K562 (cell line): ENCODE results near the gene TRIM27. TPM values are rescaled to one million over a fixed set of nuclear protein-coding genes. Genes with fewer than 3 reads are reported as not detected.

Experiments used
- ARID2 ChIP-seq: fragments of 450-650 bp; IDR thresholded peaks from 2 replicates; pipeline ENCODE4 v1.6.1; 2017; ENCODE audit warnings: antibody characterized with exemption, mild to moderate bottlenecking
- CHAMP1 ChIP-seq: fragments of 450-650 bp; IDR thresholded peaks from 2 replicates; pipeline ENCODE4 v1.6.1; 2016; ENCODE audit warnings: mild to moderate bottlenecking
- CREB1 ChIP-seq, 2 experiments: sonication (generic) in 1 of 2; formaldehyde crosslinking in 1 of 2; IDR thresholded peaks; 2 replicates each; pipeline versions ENCODE4 v1.6.1 to v1.8.0; 2012 to 2022; ENCODE audit warnings: inconsistent platforms in 1 of 2, mild to moderate bottlenecking in 1 of 2, missing genetic modification reagents in 1 of 2, moderate library complexity in 1 of 2
- GTF2B ChIP-seq: IDR thresholded peaks from 2 replicates; pipeline ENCODE4 v1.6.1; 2011; ENCODE audit not compliant: insufficient read length; ENCODE audit errors: extremely low read depth
- JUN ChIP-seq, 2 experiments: sonication (generic) in 1 of 2; formaldehyde crosslinking in 1 of 2; IDR thresholded peaks; 2 replicates each; pipeline versions ENCODE4 v1.6.1 to v1.8.0; 2012 to 2022; ENCODE audit warnings: borderline replicate concordance in 2 of 2, mild to moderate bottlenecking in 2 of 2, improper control_type of control experiment in 1 of 2, low read depth in 1 of 2, low read length in 1 of 2, missing genetic modification reagents in 1 of 2
- KLF13 ChIP-seq: fragments of 450-650 bp; IDR thresholded peaks from 2 replicates; pipeline ENCODE4 v1.6.1; 2016; ENCODE audit warnings: missing genetic modification characterization, low read depth, mild to moderate bottlenecking, missing compliant biosample characterization, moderate library complexity, borderline replicate concordance
- MECOM ChIP-seq: fragments of 250-450 bp; sonication (Bioruptor Pico); IDR thresholded peaks from 2 replicates; pipeline ENCODE4 v1.8.0; 2022; ENCODE audit warnings: inconsistent platforms
- RAD51 ChIP-seq: fragments of 450-650 bp; IDR thresholded peaks from 2 replicates; pipeline ENCODE4 v1.7.1; 2016; ENCODE audit warnings: low read depth, mild to moderate bottlenecking, borderline replicate concordance
- RHOXF2B ChIP-seq: fragments of 250-450 bp; sonication (Bioruptor Pico); conservative IDR thresholded peaks from 2 replicates; pipeline ENCODE4 v1.5.1; 2021
- XRCC4 ChIP-seq: IDR thresholded peaks from one replicate; pipeline ENCODE4 v1.6.1; 2011; ENCODE audit not compliant: insufficient read depth, insufficient read length; ENCODE audit errors: extremely low read depth
- ZNF668 ChIP-seq: fragments of 250-450 bp; sonication (Bioruptor Pico); IDR thresholded peaks from 2 replicates; pipeline ENCODE4 v1.8.0; 2022; ENCODE audit warnings: mild to moderate bottlenecking, inconsistent platforms
- ZNF717 ChIP-seq: fragments of 250-450 bp; sonication (Bioruptor Pico); IDR thresholded peaks from 2 replicates; pipeline ENCODE4 v1.5.0; 2021
- polyA plus RNA-seq, 8 experiments: library from polyadenylated mRNA; depleted of rRNA in 4 of 8; stranded (reverse) in 5 of 8; unstranded in 3 of 8; fragments of >200 nt; fragmentation: Nextera tagmentation in 2 of 8; fragmentation: Illumina TruSeq in 1 of 8; extraction: Ambion mirVana in 2 of 8; extraction: Trizol in 1 of 8; gene quantifications; 2 replicates each; pipeline versions ENCODE4 v1.2.1 to v1.2.3, GENCODE V29; 2011 to 2014; ENCODE audit warnings: inconsistent platforms in 1 of 8, missing spikeins in 1 of 8
- total RNA-seq, 7 experiments: library from RNA; depleted of rRNA in 6 of 7; stranded (reverse); fragments of >200 nt in 6 of 7; fragmentation: Illumina TruSeq in 2 of 7; extraction: Trizol in 2 of 7; gene quantifications; 2 replicates each; pipeline versions ENCODE4 v1.2.1 to v1.2.3, GENCODE V29; 2011 to 2021; ENCODE audit warnings: low replicate concordance in 1 of 7
- TF ChIP-seq, protein P1 (sequence below): IDR thresholded peaks from 2 replicates; pipeline ENCODE4 v1.6.1; 2011; ENCODE audit warnings: borderline replicate concordance, low read depth, mild to moderate bottlenecking, moderate library complexity, low read length; ENCODE audit not compliant: insufficient read depth, poor library complexity, severe bottlenecking
- TF ChIP-seq, protein P2 (sequence below): fragments of 450-650 bp; IDR thresholded peaks from 2 replicates; pipeline ENCODE4 v1.6.1; 2017; ENCODE audit warnings: mild to moderate bottlenecking, moderate library complexity
- TF ChIP-seq, protein P3 (sequence below), 2 experiments: fragments of 450-650 bp in 1 of 2; IDR thresholded peaks; 2 replicates each; pipeline ENCODE4 v1.6.1; 2011 to 2017; ENCODE audit warnings: low read depth in 2 of 2, antibody characterized with exemption in 1 of 2, borderline replicate concordance in 1 of 2, low read length in 1 of 2, mild to moderate bottlenecking in 1 of 2, mixed read lengths in 1 of 2; ENCODE audit not compliant: control insufficient read depth in 1 of 2

Gene TRIM27
- total and polyA plus RNA-seq, 9 of the 15 experiments (the other 6 are each of a cell fraction or from before 2014, with no cell fraction given) = 37.7 to 235 (median 122) TPM

GRCh38 chr6:28880894-28881780, 42.6 kb downstream of the TRIM27 start (continued):
- TF ChIP-seq, protein P1, sequence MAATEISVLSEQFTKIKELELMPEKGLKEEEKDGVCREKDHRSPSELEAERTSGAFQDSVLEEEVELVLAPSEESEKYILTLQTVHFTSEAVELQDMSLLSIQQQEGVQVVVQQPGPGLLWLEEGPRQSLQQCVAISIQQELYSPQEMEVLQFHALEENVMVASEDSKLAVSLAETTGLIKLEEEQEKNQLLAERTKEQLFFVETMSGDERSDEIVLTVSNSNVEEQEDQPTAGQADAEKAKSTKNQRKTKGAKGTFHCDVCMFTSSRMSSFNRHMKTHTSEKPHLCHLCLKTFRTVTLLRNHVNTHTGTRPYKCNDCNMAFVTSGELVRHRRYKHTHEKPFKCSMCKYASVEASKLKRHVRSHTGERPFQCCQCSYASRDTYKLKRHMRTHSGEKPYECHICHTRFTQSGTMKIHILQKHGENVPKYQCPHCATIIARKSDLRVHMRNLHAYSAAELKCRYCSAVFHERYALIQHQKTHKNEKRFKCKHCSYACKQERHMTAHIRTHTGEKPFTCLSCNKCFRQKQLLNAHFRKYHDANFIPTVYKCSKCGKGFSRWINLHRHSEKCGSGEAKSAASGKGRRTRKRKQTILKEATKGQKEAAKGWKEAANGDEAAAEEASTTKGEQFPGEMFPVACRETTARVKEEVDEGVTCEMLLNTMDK = no peak
- no peak for TF ChIP-seq ZNF668 (CRISPR knock-in tag)
- TF ChIP-seq, protein P2, sequence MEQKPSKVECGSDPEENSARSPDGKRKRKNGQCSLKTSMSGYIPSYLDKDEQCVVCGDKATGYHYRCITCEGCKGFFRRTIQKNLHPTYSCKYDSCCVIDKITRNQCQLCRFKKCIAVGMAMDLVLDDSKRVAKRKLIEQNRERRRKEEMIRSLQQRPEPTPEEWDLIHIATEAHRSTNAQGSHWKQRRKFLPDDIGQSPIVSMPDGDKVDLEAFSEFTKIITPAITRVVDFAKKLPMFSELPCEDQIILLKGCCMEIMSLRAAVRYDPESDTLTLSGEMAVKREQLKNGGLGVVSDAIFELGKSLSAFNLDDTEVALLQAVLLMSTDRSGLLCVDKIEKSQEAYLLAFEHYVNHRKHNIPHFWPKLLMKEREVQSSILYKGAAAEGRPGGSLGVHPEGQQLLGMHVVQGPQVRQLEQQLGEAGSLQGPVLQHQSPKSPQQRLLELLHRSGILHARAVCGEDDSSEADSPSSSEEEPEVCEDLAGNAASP = no peak
- TF ChIP-seq RAD51 = peak; percentile 23; the same call in 1 of the 2 replicates
- TF ChIP-seq GTF2B = no peak
- no peak for TF ChIP-seq RHOXF2B
- TF ChIP-seq MECOM (CRISPR knock-in tag) = peak; percentile 24; the same call in 1 of the 2 replicates
- TF ChIP-seq KLF13 (tag) = no peak
- TF ChIP-seq ARID2 = no peak
- TF ChIP-seq CHAMP1 = peak; percentile 84; the same call in 1 of the 2 replicates
- TF ChIP-seq, protein P3, sequence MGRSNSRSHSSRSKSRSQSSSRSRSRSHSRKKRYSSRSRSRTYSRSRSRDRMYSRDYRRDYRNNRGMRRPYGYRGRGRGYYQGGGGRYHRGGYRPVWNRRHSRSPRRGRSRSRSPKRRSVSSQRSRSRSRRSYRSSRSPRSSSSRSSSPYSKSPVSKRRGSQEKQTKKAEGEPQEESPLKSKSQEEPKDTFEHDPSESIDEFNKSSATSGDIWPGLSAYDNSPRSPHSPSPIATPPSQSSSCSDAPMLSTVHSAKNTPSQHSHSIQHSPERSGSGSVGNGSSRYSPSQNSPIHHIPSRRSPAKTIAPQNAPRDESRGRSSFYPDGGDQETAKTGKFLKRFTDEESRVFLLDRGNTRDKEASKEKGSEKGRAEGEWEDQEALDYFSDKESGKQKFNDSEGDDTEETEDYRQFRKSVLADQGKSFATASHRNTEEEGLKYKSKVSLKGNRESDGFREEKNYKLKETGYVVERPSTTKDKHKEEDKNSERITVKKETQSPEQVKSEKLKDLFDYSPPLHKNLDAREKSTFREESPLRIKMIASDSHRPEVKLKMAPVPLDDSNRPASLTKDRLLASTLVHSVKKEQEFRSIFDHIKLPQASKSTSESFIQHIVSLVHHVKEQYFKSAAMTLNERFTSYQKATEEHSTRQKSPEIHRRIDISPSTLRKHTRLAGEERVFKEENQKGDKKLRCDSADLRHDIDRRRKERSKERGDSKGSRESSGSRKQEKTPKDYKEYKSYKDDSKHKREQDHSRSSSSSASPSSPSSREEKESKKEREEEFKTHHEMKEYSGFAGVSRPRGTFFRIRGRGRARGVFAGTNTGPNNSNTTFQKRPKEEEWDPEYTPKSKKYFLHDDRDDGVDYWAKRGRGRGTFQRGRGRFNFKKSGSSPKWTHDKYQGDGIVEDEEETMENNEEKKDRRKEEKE (IDR thresholded peaks at IDR 0.05; ENCODE audit: borderline replicate concordance in 1 of 2, control insufficient read depth in 1 of 2, low read depth in 2 of 2, low read length in 1 of 2) = no peak
- no peak for TF ChIP-seq XRCC4
- no peak for TF ChIP-seq JUN (IDR thresholded peaks at IDR 0.05; ENCODE audit: borderline replicate concordance, low read depth, low read length)
- TF ChIP-seq JUN (CRISPR knock-in tag; IDR thresholded peaks at IDR 0.05; ENCODE audit: borderline replicate concordance) = no peak
- peak; percentile 29; the same call in 1 of the 2 replicates for TF ChIP-seq CREB1 (IDR thresholded peaks at IDR 0.05)
- no peak for TF ChIP-seq CREB1 (CRISPR knock-in tag; IDR thresholded peaks at IDR 0.05)
- no peak for TF ChIP-seq ZNF717 (CRISPR knock-in tag)
